HCT116 (cell line): ENCODE data around the gene CLRN3. TPM values are rescaled to one million over a fixed set of nuclear protein-coding genes. Genes with fewer than 3 reads are reported as not detected.

Experiments
- ATAC-seq: fragments of 200-7000 bp; cut with Tn5 transposase; 2 replicates; pipeline ENCODE4 v1.9.1; 2020; ENCODE audit warnings: mild to moderate bottlenecking, moderate library complexity
- BruUV-seq: library from RNA; stranded (reverse); fragments of 400-500 nt; replicated peaks from 2 replicates; lab custom pipeline; 2021; lab: Mats Ljungman, UMichigan
- CTCF ChIA-PET: fragments of 300-600 bp; sonication (Branson Sonifier 250); formaldehyde crosslinking; loops from one replicate; lab custom pipeline; 2021; ENCODE audit warnings: antibody characterized with exemption; lab: Charles Lee
- POLR2A ChIA-PET: fragments of 300-600, 350-600 bp; sonication (Branson Sonifier 250); formaldehyde crosslinking; loops from one replicate; lab custom pipeline; 2021; ENCODE audit warnings: antibody characterized with exemption; lab: Charles Lee
- RAD21 ChIA-PET, 2 experiments: fragments of 300-600 bp; sonication (Branson Sonifier 250); formaldehyde crosslinking; loops; one replicate each; lab custom pipeline; 2023; ENCODE audit warnings: low total read pairs in 2 of 2; ENCODE audit not compliant: uncharacterized antibody in 2 of 2, unreplicated experiment in 2 of 2, low non-redundant PET in 1 of 2; lab: Charles Lee
- DNase-seq: peaks from one replicate; pipeline ENCODE4 v3.0.0-alpha.2; 2010; ENCODE audit warnings: low read depth, low spot score
- H2AFZ ChIP-seq: fragments of 200-600 bp; shearing (Covaris generic), sonication (generic); 2 replicates; pipeline ENCODE4 v1.6.1; 2017; ENCODE audit warnings: low read depth, mixed run types, mixed read lengths, antibody characterized with exemption, low read length; ENCODE audit not compliant: poor library complexity, severe bottlenecking
- H3K27ac ChIP-seq: 2 replicates; pipeline ENCODE4 v1.5.1; 2012; ENCODE audit warnings: low read depth, low read length
- H3K27me3 ChIP-seq: fragments of 200-600 bp; sonication (generic); 2 replicates; pipeline ENCODE4 v1.6.1; 2016; ENCODE audit warnings: mixed run types, low read length, mixed read lengths; ENCODE audit not compliant: insufficient read depth
- H3K36me3 ChIP-seq, 2 experiments: fragments of 200-500 bp in 1 of 2; fragments of 200-600 bp in 1 of 2; sonication (Bioruptor generic) in 1 of 2; sonication (generic) in 1 of 2; 2 replicates each; pipeline versions ENCODE4 v1.5.1 to v1.6.1; 2014 to 2016; ENCODE audit warnings: low read length in 2 of 2, inconsistent platforms in 1 of 2, mixed read lengths in 1 of 2, mixed run types in 1 of 2; ENCODE audit not compliant: insufficient read depth in 2 of 2, control insufficient read depth in 1 of 2
- H3K4me1 ChIP-seq, 2 experiments: fragments of 200-600 bp in 1 of 2; sonication (generic) in 1 of 2; 2 replicates each; pipeline versions ENCODE4 v1.5.1 to v1.6.1; 2012 to 2017; ENCODE audit warnings: low read length in 2 of 2, inconsistent platforms in 1 of 2, mild to moderate bottlenecking in 1 of 2, mixed read lengths in 1 of 2, mixed run types in 1 of 2, moderate library complexity in 1 of 2; ENCODE audit not compliant: insufficient read depth in 2 of 2, control insufficient read depth in 1 of 2
- H3K4me2 ChIP-seq: fragments of 200-600 bp; sonication (generic); 2 replicates; pipeline ENCODE4 v1.6.1; 2017; ENCODE audit warnings: mixed run types, low read length, mixed read lengths
- H3K4me3 ChIP-seq, 2 experiments: fragments of 200-600 bp in 1 of 2; sonication (generic) in 1 of 2; replicated peaks in 1 of 2; 2 replicates each; pipeline ENCODE4 v1.5.1; 2011 to 2016; ENCODE audit warnings: low read length in 2 of 2, control low read depth in 1 of 2, low read depth in 1 of 2, mild to moderate bottlenecking in 1 of 2, mixed read lengths in 1 of 2, mixed run types in 1 of 2
- H3K79me2 ChIP-seq: fragments of 200-600 bp; sonication (generic); 2 replicates; pipeline ENCODE4 v1.6.1; 2017; ENCODE audit warnings: mild to moderate bottlenecking, mixed run types, low read length, moderate library complexity, mixed read lengths; ENCODE audit not compliant: insufficient read depth
- H3K9ac ChIP-seq: fragments of 200-600 bp; sonication (generic); 2 replicates; pipeline ENCODE4 v1.6.1; 2016; ENCODE audit warnings: low read length, mixed read lengths
- H3K9me2 ChIP-seq: fragments of 200-600 bp; sonication (generic), shearing (Covaris generic); 2 replicates; pipeline ENCODE4 v1.6.1; 2017; ENCODE audit warnings: mixed run types, mild to moderate bottlenecking, moderate library complexity; ENCODE audit not compliant: insufficient read depth
- H3K9me3 ChIP-seq, 2 experiments: fragments of 200-500 bp in 1 of 2; fragments of 200-600 bp in 1 of 2; sonication (Bioruptor generic) in 1 of 2; sonication (generic) in 1 of 2; 2 replicates each; pipeline ENCODE4 v1.6.1; 2014 to 2017; ENCODE audit warnings: low read length in 2 of 2, mixed read lengths in 2 of 2, inconsistent platforms in 1 of 2, low read depth in 1 of 2, mild to moderate bottlenecking in 1 of 2, mixed run types in 1 of 2, moderate library complexity in 1 of 2; ENCODE audit not compliant: control insufficient read depth in 1 of 2, insufficient read depth in 1 of 2
- H4K20me1 ChIP-seq: fragments of 200-600 bp; sonication (generic), shearing (Covaris generic); 2 replicates; pipeline ENCODE4 v1.6.1; 2017; ENCODE audit warnings: mixed run types, mild to moderate bottlenecking, moderate library complexity; ENCODE audit not compliant: insufficient read depth
- CBX3 ChIP-seq: IDR thresholded peaks from 2 replicates; pipeline ENCODE4 v1.6.1; 2012; ENCODE audit warnings: low read depth
- CTCF ChIP-seq, 3 experiments: fragments of 200-600 bp in 1 of 3; sonication (generic) in 1 of 3; IDR thresholded peaks in 2 of 3; conservative IDR thresholded peaks in 1 of 3; 2 replicates each; pipeline ENCODE4 v1.5.1; 2012 to 2017; ENCODE audit warnings: low read depth in 2 of 3, low read length in 2 of 3, antibody characterized with exemption in 1 of 3, borderline replicate concordance in 1 of 3, control low read depth in 1 of 3, mild to moderate bottlenecking in 1 of 3, mixed read lengths in 1 of 3, mixed run types in 1 of 3, moderate library complexity in 1 of 3; ENCODE audit not compliant: insufficient read depth in 1 of 3
- ELF1 ChIP-seq: IDR thresholded peaks from 2 replicates; pipeline ENCODE4 v1.6.1; 2012; ENCODE audit warnings: low read depth, borderline replicate concordance
- FOSL1 ChIP-seq: IDR thresholded peaks from 2 replicates; pipeline ENCODE4 v1.6.1; 2012; ENCODE audit warnings: low read depth
- JUND ChIP-seq: IDR thresholded peaks from 2 replicates; pipeline ENCODE4 v1.6.1; 2012
- RAD21 ChIP-seq: IDR thresholded peaks from 2 replicates; pipeline ENCODE4 v1.6.1; 2012; ENCODE audit warnings: low read depth, mild to moderate bottlenecking
- SIN3A ChIP-seq: IDR thresholded peaks from 2 replicates; pipeline ENCODE4 v1.6.1; 2012; ENCODE audit warnings: low read depth
- SRF ChIP-seq: IDR thresholded peaks from 2 replicates; pipeline ENCODE4 v1.6.1; 2012; ENCODE audit warnings: low read depth
- ZNF274 ChIP-seq: fragments of 200-500 bp; sonication (Bioruptor generic); IDR thresholded peaks from 2 replicates; pipeline ENCODE4 v1.6.1; 2014; ENCODE audit warnings: mild to moderate bottlenecking, low read depth, low read length, inconsistent platforms
- intact Hi-C: fragments of 100-400 bp; cut with micrococcal nuclease; formaldehyde crosslinking; loops from 2 replicates; pipeline ENCODE4 v1.10.0; 2022
- total RNA-seq: library from RNA; stranded (reverse); gene quantifications from one replicate; pipeline ENCODE4 v1.2.1, GENCODE V29; 2021; ENCODE audit not compliant: unreplicated experiment
- TF ChIP-seq, protein P1 (sequence below): IDR thresholded peaks from 2 replicates; pipeline ENCODE4 v1.6.1; 2012; ENCODE audit warnings: low read depth
- TF ChIP-seq, protein P2 (sequence below): IDR thresholded peaks from 2 replicates; pipeline ENCODE4 v1.6.1; 2012

The CLRN3 gene
- total RNA-seq, 1 experiment from 2014 or later: 0.39 TPM

GRCh38 chr10:127915324-127915723 is 22.6 kb upstream of the CLRN3 start:
- no TSS peak for BruUV-seq
- no peak overlapping the region for H3K27ac ChIP-seq
- no peak for ATAC-seq
- no peak overlapping the region for H3K4me3 ChIP-seq
- H3K9me3 ChIP-seq: no peaks in the 10 kb centered on the region
- H3K9ac ChIP-seq: no peak overlapping the region
- H2AFZ ChIP-seq: no peak overlapping the region
- H3K9me2 ChIP-seq: no peaks in the 10 kb centered on the region
- peaks cover 4 to 28% of the 10 kb centered on the region in 2 experiments; a peak in 3 of 4 replicates for H3K4me1 ChIP-seq
- DNase-seq: no peak
- H3K4me2 ChIP-seq: no peak overlapping the region
- ChIA-PET POLR2A (no interaction called here), RAD21 (no interaction called here), CTCF (interaction anchor here (1.3 kb wide), 1 partner anchor 96 kb away, joined by 4 read pairs; no protein-coding TSS in a partner anchor)
- no peaks in the 10 kb centered on the region for H3K79me2 ChIP-seq
- H3K27me3 ChIP-seq: no peaks in the 10 kb centered on the region
- intact Hi-C loops: no loop called here
- TF ChIP-seq, protein P1, sequence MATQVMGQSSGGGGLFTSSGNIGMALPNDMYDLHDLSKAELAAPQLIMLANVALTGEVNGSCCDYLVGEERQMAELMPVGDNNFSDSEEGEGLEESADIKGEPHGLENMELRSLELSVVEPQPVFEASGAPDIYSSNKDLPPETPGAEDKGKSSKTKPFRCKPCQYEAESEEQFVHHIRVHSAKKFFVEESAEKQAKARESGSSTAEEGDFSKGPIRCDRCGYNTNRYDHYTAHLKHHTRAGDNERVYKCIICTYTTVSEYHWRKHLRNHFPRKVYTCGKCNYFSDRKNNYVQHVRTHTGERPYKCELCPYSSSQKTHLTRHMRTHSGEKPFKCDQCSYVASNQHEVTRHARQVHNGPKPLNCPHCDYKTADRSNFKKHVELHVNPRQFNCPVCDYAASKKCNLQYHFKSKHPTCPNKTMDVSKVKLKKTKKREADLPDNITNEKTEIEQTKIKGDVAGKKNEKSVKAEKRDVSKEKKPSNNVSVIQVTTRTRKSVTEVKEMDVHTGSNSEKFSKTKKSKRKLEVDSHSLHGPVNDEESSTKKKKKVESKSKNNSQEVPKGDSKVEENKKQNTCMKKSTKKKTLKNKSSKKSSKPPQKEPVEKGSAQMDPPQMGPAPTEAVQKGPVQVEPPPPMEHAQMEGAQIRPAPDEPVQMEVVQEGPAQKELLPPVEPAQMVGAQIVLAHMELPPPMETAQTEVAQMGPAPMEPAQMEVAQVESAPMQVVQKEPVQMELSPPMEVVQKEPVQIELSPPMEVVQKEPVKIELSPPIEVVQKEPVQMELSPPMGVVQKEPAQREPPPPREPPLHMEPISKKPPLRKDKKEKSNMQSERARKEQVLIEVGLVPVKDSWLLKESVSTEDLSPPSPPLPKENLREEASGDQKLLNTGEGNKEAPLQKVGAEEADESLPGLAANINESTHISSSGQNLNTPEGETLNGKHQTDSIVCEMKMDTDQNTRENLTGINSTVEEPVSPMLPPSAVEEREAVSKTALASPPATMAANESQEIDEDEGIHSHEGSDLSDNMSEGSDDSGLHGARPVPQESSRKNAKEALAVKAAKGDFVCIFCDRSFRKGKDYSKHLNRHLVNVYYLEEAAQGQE: no peak
- H3K36me3 ChIP-seq: no peaks in the 10 kb centered on the region
- H4K20me1 ChIP-seq: no peaks in the 10 kb centered on the region

DNA sequence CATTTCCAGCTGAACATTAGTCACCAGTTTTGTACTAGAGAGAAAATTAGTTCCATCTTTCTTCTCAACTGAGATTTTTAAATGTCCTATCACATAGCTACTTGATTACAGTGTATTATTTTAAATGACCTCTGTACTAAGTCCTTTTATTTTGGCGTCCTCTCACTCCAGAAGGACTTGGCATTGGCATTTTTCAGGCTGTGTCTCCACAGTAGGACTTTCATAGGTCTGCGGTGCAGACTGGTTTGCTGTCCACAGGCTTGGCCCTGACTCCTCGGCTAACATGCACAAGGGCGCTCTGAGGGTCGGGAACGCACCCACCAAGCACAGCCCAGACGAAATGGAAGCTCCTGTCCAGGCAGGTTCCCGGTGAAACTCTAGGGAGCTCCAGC is 20.6 kb upstream of the CLRN3 start:
- intact Hi-C loops: no loop called here
- H3K9ac ChIP-seq: no peak overlapping the region
- POLR2A ChIA-PET: interaction anchor here (1.2 kb wide), 1 partner anchor 9 kb away, joined by 3 read pairs; no protein-coding TSS in a partner anchor

More for the DNA sequence above, 20.6 kb upstream of the CLRN3 start:
- Histone ChIP-seq H2AFZ (no peak overlapping the region), H3K4me2 (no peak overlapping the region), H3K27ac (no peak overlapping the region), H3K9me2 (no peaks in the 10 kb centered on the region), H3K36me3 (no peaks in the 10 kb centered on the region), H3K9me3 (no peaks in the 10 kb centered on the region), H3K27me3 (no peaks in the 10 kb centered on the region), H3K4me3 (no peak overlapping the region), H3K4me1 (peaks cover 11 to 28% of the 10 kb centered on the region in 2 experiments), H3K79me2 (no peaks in the 10 kb centered on the region), H4K20me1 (no peaks in the 10 kb centered on the region)
- no TSS peak for BruUV-seq
- CTCF ChIA-PET: interaction anchor here (0.9 kb wide), 1 partner anchor 98 kb away, joined by 3 read pairs; no protein-coding TSS in a partner anchor
- DNase-seq (no peak), ATAC-seq (no peak)
- no peak for TF ChIP-seq CTCF (IDR thresholded peaks at IDR 0.05 in 2 of 3, conservative IDR thresholded peaks at IDR 0.05 in 1 of 3; ENCODE audit: borderline replicate concordance in 1 of 3, insufficient read depth in 1 of 3, low read depth in 2 of 3, low read length in 2 of 3)
- no peak for TF ChIP-seq SRF
- no peak for TF ChIP-seq SIN3A
- no peak for TF ChIP-seq ELF1
- TF ChIP-seq ZNF274: no peak
- TF ChIP-seq FOSL1: no peak
- TF ChIP-seq RAD21: no peak
- no peak for TF ChIP-seq CBX3
- TF ChIP-seq, protein P2, sequence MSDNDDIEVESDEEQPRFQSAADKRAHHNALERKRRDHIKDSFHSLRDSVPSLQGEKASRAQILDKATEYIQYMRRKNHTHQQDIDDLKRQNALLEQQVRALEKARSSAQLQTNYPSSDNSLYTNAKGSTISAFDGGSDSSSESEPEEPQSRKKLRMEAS: no peak
- TF ChIP-seq JUND: no peak
- RAD21 ChIA-PET: no interaction called here
